GM23338 (cell line): ENCODE data around the gene CENPX. TPM values are rescaled to one million over a fixed set of nuclear protein-coding genes. Genes with fewer than 3 reads are reported as not detected.

Experiments
- ATAC-seq: fragments of 200-7000 bp; cut with Tn5 transposase; 3 replicates; pipeline ENCODE4 v1.9.1; 2020
- DNase-seq: peaks from one replicate; pipeline ENCODE4 v3.0.0-alpha.2; 2015; ENCODE audit warnings: low spot score
- H2AFZ ChIP-seq: fragments of 200-600 bp; sonication (generic); 2 replicates; pipeline ENCODE4 v1.8.0; 2016; ENCODE audit warnings: antibody characterized with exemption, mild to moderate bottlenecking, moderate library complexity
- H3F3A ChIP-seq: fragments of 200-600 bp; sonication (generic); replicated peaks from 2 replicates; pipeline ENCODE4 v1.8.0; 2017; ENCODE audit warnings: antibody characterized with exemption, mixed run types, low read depth
- H3K27ac ChIP-seq: fragments of 200-600 bp; sonication (generic); 2 replicates; pipeline ENCODE4 v1.6.1; 2016; ENCODE audit warnings: low read depth
- H3K27me3 ChIP-seq: fragments of 200-600 bp; sonication (generic); 2 replicates; pipeline ENCODE4 v1.8.0; 2016; ENCODE audit warnings: mild to moderate bottlenecking, mixed run types, moderate library complexity; ENCODE audit not compliant: insufficient read depth
- H3K36me3 ChIP-seq: fragments of 200-600 bp; sonication (generic); 2 replicates; pipeline ENCODE4 v1.8.0; 2016; ENCODE audit warnings: mild to moderate bottlenecking; ENCODE audit not compliant: insufficient read depth
- H3K4me1 ChIP-seq: fragments of 200-600 bp; sonication (generic); 2 replicates; pipeline ENCODE4 v1.8.0; 2016; ENCODE audit warnings: mild to moderate bottlenecking, moderate library complexity; ENCODE audit not compliant: insufficient read depth
- H3K4me2 ChIP-seq: fragments of 200-600 bp; sonication (generic); 2 replicates; pipeline ENCODE4 v1.7.1; 2017; ENCODE audit warnings: mixed run types
- H3K4me3 ChIP-seq: fragments of 200-600 bp; sonication (generic); 2 replicates; pipeline ENCODE4 v1.6.1; 2016; ENCODE audit warnings: mixed run types
- H3K79me2 ChIP-seq: fragments of 200-600 bp; sonication (generic); replicated peaks from 2 replicates; pipeline ENCODE4 v1.8.0; 2017; ENCODE audit warnings: mild to moderate bottlenecking; ENCODE audit not compliant: insufficient read depth
- H3K9me2 ChIP-seq: fragments of 200-600 bp; sonication (generic); 2 replicates; pipeline ENCODE4 v1.8.0; 2017; ENCODE audit not compliant: insufficient read depth
- H4K20me1 ChIP-seq: fragments of 200-600 bp; sonication (generic); replicated peaks from 2 replicates; pipeline ENCODE4 v1.8.0; 2017; ENCODE audit warnings: mild to moderate bottlenecking; ENCODE audit not compliant: insufficient read depth
- H3K27ac Mint-ChIP-seq: 2 replicates; pipeline ENCODE4 v1.8.0; 2020; ENCODE audit warnings: inconsistent platforms, mild to moderate bottlenecking, moderate library complexity, mixed read lengths
- H3K27me3 Mint-ChIP-seq: 3 replicates; pipeline ENCODE4 v1.8.0; 2022; ENCODE audit warnings: low read depth, mild to moderate bottlenecking, moderate library complexity, mixed read lengths, inconsistent platforms; ENCODE audit not compliant: insufficient read depth, poor library complexity
- H3K36me3 Mint-ChIP-seq: 3 replicates; pipeline ENCODE4 v1.8.0; 2021; ENCODE audit warnings: low read depth, mild to moderate bottlenecking, inconsistent platforms, moderate library complexity, mixed read lengths
- H3K4me1 Mint-ChIP-seq: 3 replicates; pipeline ENCODE4 v1.8.0; 2020; ENCODE audit warnings: mild to moderate bottlenecking, inconsistent platforms, mixed read lengths
- H3K4me3 Mint-ChIP-seq: 3 replicates; pipeline ENCODE4 v1.8.0; 2021; ENCODE audit warnings: moderate library complexity, mild to moderate bottlenecking, inconsistent platforms, mixed read lengths
- H3K9me3 Mint-ChIP-seq: 3 replicates; pipeline ENCODE4 v1.8.0; 2020; ENCODE audit warnings: moderate library complexity, mild to moderate bottlenecking, inconsistent platforms, mixed read lengths
- CREB1 ChIP-seq: fragments of 250-450 bp; sonication (Bioruptor Pico); IDR thresholded peaks from 2 replicates; pipeline ENCODE4 v1.5.0; 2020; ENCODE audit warnings: low read depth, mild to moderate bottlenecking, moderate library complexity
- EZH2 ChIP-seq: fragments of 200-600 bp; sonication (generic); IDR thresholded peaks from one replicate; pipeline ENCODE4 v1.8.0; 2017; ENCODE audit warnings: antibody characterized with exemption, mild to moderate bottlenecking, low read depth; ENCODE audit not compliant: unreplicated experiment
- EZH2phosphoT487 ChIP-seq: fragments of 200-600 bp; sonication (generic); IDR thresholded peaks from one replicate; pipeline ENCODE4 v1.8.1; 2018; ENCODE audit warnings: antibody characterized with exemption; ENCODE audit not compliant: unreplicated experiment
- ZNF331 ChIP-seq: fragments of 250-450 bp; sonication (Bioruptor Pico); IDR thresholded peaks from 2 replicates; pipeline ENCODE4 v1.5.0; 2020; ENCODE audit warnings: low read depth, mild to moderate bottlenecking, moderate library complexity
- polyA plus RNA-seq: library from polyadenylated mRNA; unstranded; fragments of >200 nt; fragmentation: Nextera tagmentation; extraction: Ambion mirVana; gene quantifications from 2 replicates; pipeline ENCODE4 v1.2.1, GENCODE V29; 2016
- total RNA-seq: library from RNA; depleted of rRNA; stranded (reverse); fragments of >200 nt; shearing (Covaris generic); gene quantifications from 2 replicates; pipeline ENCODE4 v1.2.3, GENCODE V29; 2014
- TF ChIP-seq, protein P1 (sequence below), 2 experiments: fragments of 200-600 bp in 1 of 2; sonication (generic) in 1 of 2; conservative IDR thresholded peaks; 2 replicates each; pipeline versions ENCODE4 v1.5.1 to v1.6.1; 2016 to 2017; ENCODE audit warnings: antibody characterized with exemption in 2 of 2, low read depth in 2 of 2, mild to moderate bottlenecking in 2 of 2, moderate library complexity in 1 of 2
- TF ChIP-seq, protein P2 (sequence below): IDR thresholded peaks from one replicate; pipeline ENCODE4 v1.6.1; 2018; ENCODE audit warnings: antibody characterized with exemption; ENCODE audit not compliant: unreplicated experiment
- TF ChIP-seq, protein P3 (sequence below): fragments of 250-450 bp; sonication (Bioruptor Pico); IDR thresholded peaks from 2 replicates; pipeline ENCODE4 v1.5.0; 2020; ENCODE audit warnings: mild to moderate bottlenecking, moderate library complexity

CENPX gene
- total and polyA plus RNA-seq, 2 experiments from 2014 or later, result 114 to 157 TPM

DNA sequence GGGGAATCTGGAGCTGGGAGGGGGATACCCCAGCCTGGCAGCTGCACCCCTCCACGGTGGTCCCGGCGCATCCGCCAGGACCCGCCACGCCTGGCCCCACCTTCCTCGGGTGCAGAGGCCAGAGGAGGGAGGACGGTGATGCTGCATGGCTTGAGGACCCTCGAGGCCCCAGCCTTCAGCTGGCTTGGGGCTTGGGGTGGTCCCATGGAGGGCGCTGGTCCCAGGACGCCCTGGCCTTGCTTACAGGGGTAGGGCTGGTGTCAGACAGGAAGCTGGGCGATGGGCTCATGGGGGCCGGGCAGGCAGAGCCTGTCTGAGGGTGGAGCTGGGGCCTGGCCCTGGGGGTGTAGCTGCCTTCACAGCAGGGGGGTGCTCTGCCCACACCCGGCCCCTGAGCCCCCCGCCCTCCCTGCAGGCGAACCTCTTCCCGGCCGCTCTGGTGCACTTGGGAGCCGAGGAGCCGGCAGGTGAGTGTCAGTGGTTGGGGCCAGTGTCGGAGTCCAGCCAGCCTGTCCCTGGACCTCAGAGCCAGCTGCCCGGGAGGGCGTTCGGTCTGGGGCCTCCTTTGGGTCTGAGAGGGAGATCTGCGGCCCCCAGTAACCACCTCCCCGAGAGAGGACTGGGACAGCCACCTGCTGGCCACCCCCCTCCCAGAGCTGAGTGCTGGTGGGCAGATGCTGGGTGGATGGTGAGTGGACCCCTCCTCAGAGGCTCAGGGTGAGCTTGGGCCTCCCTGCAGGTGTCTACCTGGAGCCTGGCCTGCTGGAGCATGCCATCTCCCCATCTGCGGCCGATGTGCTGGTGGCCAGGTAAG, 6.4 kb downstream of the CENPX start (continued):
- TF ChIP-seq, protein P1, sequence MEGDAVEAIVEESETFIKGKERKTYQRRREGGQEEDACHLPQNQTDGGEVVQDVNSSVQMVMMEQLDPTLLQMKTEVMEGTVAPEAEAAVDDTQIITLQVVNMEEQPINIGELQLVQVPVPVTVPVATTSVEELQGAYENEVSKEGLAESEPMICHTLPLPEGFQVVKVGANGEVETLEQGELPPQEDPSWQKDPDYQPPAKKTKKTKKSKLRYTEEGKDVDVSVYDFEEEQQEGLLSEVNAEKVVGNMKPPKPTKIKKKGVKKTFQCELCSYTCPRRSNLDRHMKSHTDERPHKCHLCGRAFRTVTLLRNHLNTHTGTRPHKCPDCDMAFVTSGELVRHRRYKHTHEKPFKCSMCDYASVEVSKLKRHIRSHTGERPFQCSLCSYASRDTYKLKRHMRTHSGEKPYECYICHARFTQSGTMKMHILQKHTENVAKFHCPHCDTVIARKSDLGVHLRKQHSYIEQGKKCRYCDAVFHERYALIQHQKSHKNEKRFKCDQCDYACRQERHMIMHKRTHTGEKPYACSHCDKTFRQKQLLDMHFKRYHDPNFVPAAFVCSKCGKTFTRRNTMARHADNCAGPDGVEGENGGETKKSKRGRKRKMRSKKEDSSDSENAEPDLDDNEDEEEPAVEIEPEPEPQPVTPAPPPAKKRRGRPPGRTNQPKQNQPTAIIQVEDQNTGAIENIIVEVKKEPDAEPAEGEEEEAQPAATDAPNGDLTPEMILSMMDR (conservative IDR thresholded peaks at IDR 0.05; ENCODE audit: low read depth in 2 of 2), result no peak
- TF ChIP-seq EZH2 (no peak), EZH2phosphoT487 (no peak), CREB1 (CRISPR knock-in tag) (no peak)
- TF ChIP-seq, protein P2, sequence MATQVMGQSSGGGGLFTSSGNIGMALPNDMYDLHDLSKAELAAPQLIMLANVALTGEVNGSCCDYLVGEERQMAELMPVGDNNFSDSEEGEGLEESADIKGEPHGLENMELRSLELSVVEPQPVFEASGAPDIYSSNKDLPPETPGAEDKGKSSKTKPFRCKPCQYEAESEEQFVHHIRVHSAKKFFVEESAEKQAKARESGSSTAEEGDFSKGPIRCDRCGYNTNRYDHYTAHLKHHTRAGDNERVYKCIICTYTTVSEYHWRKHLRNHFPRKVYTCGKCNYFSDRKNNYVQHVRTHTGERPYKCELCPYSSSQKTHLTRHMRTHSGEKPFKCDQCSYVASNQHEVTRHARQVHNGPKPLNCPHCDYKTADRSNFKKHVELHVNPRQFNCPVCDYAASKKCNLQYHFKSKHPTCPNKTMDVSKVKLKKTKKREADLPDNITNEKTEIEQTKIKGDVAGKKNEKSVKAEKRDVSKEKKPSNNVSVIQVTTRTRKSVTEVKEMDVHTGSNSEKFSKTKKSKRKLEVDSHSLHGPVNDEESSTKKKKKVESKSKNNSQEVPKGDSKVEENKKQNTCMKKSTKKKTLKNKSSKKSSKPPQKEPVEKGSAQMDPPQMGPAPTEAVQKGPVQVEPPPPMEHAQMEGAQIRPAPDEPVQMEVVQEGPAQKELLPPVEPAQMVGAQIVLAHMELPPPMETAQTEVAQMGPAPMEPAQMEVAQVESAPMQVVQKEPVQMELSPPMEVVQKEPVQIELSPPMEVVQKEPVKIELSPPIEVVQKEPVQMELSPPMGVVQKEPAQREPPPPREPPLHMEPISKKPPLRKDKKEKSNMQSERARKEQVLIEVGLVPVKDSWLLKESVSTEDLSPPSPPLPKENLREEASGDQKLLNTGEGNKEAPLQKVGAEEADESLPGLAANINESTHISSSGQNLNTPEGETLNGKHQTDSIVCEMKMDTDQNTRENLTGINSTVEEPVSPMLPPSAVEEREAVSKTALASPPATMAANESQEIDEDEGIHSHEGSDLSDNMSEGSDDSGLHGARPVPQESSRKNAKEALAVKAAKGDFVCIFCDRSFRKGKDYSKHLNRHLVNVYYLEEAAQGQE, result no peak

DNA sequence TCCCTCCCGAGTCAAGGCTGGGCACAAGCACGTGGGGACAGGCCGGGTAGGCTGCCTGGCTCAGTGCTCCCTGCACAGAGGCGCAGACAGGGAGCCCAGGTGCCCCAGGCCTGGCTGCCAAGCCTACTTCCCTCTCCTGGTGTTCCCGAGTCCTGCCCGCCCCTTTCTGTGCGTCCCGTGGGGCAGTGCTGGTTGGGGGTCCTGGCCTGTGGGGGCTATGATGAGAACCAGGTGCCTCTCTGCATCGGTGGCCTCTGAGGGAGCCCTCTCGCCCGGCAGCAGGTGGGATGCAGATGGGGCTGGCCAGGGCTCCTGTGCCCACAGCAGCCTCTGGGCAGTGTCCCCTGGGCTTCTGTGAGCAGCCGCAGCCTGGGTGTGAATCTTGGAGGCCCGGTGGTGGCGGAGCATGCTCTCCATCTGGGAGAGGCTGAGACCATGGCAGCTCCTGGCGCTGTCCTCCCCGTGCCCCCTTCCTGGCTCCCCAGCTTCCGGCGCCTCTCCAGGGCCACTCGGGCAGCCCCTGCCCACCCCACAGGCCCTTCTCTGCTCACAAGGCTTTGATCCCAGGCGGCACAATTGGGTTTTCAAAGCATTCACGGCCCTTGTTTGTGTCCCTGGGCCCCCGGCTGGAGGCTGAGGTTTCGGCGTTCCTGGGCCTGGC, 7.2 kb downstream of the CENPX start:
- no peak overlapping the region for H3K4me3 ChIP-seq
- no peaks in the 10 kb centered on the region; the same call in 1 of the 2 replicates for H3K4me1 ChIP-seq
- Mint-ChIP-seq H3K9me3 (no peaks in the 10 kb centered on the region), H3K4me1 (no peaks in the 10 kb centered on the region), H3K4me3 (no peak overlapping the region), H3K36me3 (peaks cover 6% of the 10 kb centered on the region; the same call in 1 of the 3 replicates), H3K27ac (no peak overlapping the region), H3K27me3 (peaks cover 10% of the 10 kb centered on the region)
- H3K79me2 ChIP-seq, result no peaks in the 10 kb centered on the region
- no peak overlapping the region for H3K4me2 ChIP-seq
- H4K20me1 ChIP-seq, result no peaks in the 10 kb centered on the region; the same call in 1 of the 2 replicates
- 0 out of 2 replicates have a peak, but pooled peaks cover 7% of the 10 kb centered on the region for H3F3A ChIP-seq
- H2AFZ ChIP-seq, result no peak overlapping the region
- no peaks in the 10 kb centered on the region for H3K9me2 ChIP-seq
- no peak overlapping the region for H3K27ac ChIP-seq
- no peak for DNase-seq
- H3K36me3 ChIP-seq, result no peaks in the 10 kb centered on the region
- ATAC-seq, result no peak
- no peaks in the 10 kb centered on the region for H3K27me3 ChIP-seq
- TF ChIP-seq, protein P2, result no peak
- TF ChIP-seq, protein P3, sequence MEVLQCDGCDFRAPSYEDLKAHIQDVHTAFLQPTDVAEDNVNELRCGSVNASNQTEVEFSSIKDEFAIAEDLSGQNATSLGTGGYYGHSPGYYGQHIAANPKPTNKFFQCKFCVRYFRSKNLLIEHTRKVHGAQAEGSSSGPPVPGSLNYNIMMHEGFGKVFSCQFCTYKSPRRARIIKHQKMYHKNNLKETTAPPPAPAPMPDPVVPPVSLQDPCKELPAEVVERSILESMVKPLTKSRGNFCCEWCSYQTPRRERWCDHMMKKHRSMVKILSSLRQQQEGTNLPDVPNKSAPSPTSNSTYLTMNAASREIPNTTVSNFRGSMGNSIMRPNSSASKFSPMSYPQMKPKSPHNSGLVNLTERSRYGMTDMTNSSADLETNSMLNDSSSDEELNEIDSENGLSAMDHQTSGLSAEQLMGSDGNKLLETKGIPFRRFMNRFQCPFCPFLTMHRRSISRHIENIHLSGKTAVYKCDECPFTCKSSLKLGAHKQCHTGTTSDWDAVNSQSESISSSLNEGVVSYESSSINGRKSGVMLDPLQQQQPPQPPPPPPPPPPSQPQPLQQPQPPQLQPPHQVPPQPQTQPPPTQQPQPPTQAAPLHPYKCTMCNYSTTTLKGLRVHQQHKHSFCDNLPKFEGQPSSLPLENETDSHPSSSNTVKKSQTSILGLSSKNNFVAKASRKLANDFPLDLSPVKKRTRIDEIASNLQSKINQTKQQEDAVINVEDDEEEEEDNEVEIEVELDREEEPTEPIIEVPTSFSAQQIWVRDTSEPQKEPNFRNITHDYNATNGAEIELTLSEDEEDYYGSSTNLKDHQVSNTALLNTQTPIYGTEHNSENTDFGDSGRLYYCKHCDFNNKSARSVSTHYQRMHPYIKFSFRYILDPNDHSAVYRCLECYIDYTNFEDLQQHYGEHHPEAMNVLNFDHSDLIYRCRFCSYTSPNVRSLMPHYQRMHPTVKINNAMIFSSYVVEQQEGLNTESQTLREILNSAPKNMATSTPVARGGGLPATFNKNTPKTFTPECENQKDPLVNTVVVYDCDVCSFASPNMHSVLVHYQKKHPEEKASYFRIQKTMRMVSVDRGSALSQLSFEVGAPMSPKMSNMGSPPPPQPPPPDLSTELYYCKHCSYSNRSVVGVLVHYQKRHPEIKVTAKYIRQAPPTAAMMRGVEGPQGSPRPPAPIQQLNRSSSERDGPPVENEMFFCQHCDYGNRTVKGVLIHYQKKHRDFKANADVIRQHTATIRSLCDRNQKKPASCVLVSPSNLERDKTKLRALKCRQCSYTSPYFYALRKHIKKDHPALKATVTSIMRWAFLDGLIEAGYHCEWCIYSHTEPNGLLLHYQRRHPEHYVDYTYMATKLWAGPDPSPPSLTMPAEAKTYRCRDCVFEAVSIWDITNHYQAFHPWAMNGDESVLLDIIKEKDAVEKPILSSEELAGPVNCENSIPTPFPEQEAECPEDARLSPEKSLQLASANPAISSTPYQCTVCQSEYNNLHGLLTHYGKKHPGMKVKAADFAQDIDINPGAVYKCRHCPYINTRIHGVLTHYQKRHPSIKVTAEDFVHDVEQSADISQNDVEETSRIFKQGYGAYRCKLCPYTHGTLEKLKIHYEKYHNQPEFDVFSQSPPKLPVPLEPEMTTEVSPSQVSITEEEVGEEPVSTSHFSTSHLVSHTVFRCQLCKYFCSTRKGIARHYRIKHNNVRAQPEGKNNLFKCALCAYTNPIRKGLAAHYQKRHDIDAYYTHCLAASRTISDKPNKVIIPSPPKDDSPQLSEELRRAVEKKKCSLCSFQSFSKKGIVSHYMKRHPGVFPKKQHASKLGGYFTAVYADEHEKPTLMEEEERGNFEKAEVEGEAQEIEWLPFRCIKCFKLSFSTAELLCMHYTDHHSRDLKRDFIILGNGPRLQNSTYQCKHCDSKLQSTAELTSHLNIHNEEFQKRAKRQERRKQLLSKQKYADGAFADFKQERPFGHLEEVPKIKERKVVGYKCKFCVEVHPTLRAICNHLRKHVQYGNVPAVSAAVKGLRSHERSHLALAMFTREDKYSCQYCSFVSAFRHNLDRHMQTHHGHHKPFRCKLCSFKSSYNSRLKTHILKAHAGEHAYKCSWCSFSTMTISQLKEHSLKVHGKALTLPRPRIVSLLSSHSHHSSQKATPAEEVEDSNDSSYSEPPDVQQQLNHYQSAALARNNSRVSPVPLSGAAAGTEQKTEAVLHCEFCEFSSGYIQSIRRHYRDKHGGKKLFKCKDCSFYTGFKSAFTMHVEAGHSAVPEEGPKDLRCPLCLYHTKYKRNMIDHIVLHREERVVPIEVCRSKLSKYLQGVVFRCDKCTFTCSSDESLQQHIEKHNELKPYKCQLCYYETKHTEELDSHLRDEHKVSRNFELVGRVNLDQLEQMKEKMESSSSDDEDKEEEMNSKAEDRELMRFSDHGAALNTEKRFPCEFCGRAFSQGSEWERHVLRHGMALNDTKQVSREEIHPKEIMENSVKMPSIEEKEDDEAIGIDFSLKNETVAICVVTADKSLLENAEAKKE, result no peak
- TF ChIP-seq ZNF331, result no peak
